ENCODE measurements around the gene DNAJB5. TPM values are rescaled to one million over a fixed set of nuclear protein-coding genes. Genes with fewer than 3 reads are reported as not detected.
A peak's percentile ranks its signal among the peaks of the same experiment; 100 is the strongest.
"Not testable (repeated sequence)": the region's sequence is repeated elsewhere in the genome, so short reads cannot be mapped to it uniquely, and the experiment has no call there.

The DNAJB5 gene
- polyA plus RNA-seq (ENCODE audit: insufficient read length) = 9.3 TPM
- long read RNA-seq, donor 1, full-length matches to known transcripts = 10 of 10 reads
- long read RNA-seq, donor 1, partial matches to known transcripts = 0 of 10 reads
- long read RNA-seq, donor 1, other reads (novel, unspliced or antisense) = 0 of 10 reads
- long read RNA-seq, donor 2, partial matches to known transcripts = 6 of 9 reads
- long read RNA-seq, donor 2, other reads (novel, unspliced or antisense) = 0 of 9 reads
- long read RNA-seq, donor 3, full-length matches to known transcripts = 4 of 4 reads
- long read RNA-seq, donor 3, partial matches to known transcripts = 0 of 4 reads
- long read RNA-seq, donor 3, other reads (novel, unspliced or antisense) = 0 of 4 reads
- long read RNA-seq, donor 4 = 0 reads
- long read RNA-seq, donor 5, transcript DNAJB5-201 (4 exons, 2,391 nt) = major isoform, 8 of 8 reads
- long read RNA-seq, donor 5, partial matches to known transcripts = 0 of 8 reads
- long read RNA-seq, donor 5, other reads (novel, unspliced or antisense) = 0 of 8 reads
- long read RNA-seq, donor 6, transcript DNAJB5-201 (4 exons, 2,391 nt) = major isoform, 5 of 5 reads
- long read RNA-seq, donor 6, partial matches to known transcripts = 0 of 5 reads
- long read RNA-seq, donor 6, other reads (novel, unspliced or antisense) = 0 of 5 reads
- long read RNA-seq, donor 7, transcript DNAJB5-201 (4 exons, 2,391 nt) = major isoform, 9 of 14 reads
- long read RNA-seq, donor 7, partial matches to known transcripts = 5 of 14 reads
- long read RNA-seq, donor 7, other reads (novel, unspliced or antisense) = 0 of 14 reads
- long read RNA-seq, donor 8, partial matches to known transcripts = 0 of 1 reads
- long read RNA-seq, donor 8, other reads (novel, unspliced or antisense) = 0 of 1 reads

DNA sequence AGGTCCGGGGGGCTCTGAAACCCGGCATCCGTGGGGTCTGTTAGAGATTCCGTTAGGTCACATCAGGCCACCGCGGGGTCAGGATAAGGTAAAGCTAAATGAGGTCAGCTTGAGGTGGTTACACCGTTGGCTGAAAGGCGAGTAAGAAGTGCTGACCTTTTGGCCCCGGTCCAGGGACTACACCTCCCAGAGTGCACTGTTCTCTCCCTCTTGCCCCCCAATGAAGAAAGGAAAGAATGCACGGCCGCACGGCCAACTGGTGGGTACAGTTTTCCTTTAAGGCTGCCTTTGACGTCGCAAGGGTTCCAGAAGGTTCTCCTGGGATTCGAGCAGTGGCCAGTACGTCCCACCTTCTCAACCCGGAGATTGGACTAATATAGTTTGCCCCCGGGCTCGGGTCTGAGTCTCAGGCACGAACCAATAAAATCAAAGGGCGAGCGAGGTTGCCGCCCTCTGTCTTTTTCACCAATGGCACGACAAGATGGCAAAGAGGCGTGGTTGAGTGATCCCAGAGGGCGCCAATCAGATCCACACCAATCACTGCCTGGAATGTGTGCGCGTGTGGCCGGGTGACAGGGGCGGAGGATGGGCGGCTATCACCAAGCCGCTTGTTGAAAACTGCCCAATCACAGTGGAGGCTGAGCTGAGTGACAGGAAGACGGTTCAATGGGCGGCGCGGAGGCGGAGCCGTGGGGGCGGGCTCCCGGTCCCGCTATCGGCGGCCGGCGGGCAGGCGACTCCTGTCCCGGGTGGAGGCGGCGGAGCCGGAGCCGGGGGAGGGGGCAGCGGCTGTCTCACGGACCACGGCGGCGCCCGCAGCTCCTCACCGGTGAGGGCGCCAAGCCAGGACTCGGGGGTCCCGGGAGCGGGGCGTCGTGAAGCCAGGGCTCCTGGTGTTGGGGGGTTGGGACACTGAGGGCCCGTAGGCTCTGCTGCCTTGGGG is at the start of gene DNAJB5:
TSS of gene DNAJB5 (plus strand) at position 743 of the 943 bp plus-strand sequence. CDS start 886 bp downstream, outside the sequence.
- DNase-seq = peak; percentile 99

DNA sequence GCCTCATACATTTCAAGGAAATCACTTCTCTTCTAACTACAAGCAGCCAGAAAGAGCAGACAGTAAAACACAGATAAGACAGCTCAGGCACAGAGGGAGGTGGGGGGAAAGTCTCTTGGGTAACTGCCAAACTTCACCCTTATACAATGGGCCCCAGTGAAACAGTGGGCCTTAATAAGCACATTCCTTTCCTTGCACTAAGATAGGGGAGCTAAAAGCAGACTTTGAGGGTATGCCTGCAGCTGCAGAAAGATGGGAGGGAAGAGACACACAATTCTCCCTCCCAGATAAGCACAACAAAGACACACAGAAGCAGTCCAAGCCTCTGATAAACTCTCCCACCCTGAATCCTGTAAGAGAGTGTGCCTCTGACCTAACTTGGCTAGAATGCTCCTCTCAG is 49.6 kb upstream of the DNAJB5 start:
- DNase-seq = not testable (repeated sequence)

DNA sequence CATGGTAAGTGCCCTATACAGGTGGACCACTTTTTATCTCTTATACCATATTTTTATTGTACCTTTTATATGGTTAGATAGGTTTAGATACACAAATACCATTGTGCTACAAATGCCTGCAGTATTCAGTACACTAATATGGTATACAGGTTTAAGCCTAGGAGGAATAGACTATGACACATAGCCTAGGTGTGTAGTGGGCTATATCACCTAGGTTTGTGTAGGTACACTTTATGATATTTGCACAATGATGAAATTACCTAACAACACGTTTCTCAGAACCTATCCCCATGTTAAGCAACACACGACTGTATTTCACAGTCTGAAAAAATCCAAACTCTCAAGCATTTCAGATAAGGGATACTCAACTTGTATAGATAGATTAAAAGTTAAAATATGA is 41.1 kb upstream of the DNAJB5 start:
- no peak for DNase-seq

DNA sequence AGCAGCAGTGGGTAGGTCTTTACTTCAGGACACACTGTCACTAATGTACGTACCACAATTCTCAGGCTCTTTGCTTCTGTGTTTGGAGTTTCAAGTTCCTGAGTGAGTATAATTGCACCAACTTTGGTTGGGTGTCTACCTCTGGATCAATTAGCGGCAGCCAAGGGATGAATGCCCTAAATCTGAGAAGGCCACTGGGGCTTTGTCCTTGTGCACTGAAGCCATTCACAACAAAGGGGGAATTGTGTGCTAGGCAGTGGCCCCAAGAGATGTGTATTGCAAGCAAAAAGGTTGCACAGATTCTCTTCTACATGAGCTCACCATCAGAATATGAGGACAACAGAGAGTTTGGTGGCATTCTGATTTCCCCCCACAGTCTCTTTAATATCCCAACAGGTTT is 35.3 kb upstream of the DNAJB5 start:
- no peak for DNase-seq

DNA sequence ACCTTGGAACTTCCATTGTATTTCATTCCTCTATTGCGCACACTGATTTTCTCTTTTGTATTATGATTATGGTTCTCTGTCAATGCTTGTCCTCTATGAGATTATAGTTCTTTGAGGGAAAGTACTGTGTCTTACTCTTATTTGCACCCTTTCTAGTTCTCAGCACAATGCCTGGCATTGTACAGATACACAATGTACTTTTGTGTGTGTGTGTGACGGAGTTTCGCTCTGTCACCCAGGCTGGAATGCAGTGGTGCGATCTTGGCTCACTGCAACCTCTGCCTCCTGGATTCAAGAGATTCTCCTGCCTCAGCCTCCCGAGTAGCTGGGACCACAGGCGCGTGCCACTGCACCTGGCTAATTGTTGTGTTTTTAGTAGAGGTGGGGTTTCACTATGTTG is 33.5 kb upstream of the DNAJB5 start:
- DNase-seq = not testable (repeated sequence)

DNA sequence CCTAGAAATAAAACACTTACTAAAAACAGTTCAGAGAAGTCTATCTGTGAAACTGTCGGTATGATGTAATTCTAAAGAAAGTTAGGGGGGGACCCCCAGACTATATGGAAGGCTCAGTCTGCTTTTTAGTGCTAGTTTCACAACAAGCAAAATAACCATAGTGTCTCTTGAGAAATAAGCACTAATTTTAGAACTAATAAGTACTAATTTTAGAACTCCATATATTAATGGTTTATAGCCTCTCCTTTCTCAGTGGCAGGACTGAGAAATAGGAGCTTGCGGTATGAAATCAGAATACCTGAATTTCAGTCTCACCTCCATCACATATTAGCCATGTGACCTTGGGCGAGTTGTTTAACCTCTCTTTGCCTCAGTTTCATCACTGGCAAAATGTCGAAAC is 32.9 kb upstream of the DNAJB5 start:
- no peak for DNase-seq

DNA sequence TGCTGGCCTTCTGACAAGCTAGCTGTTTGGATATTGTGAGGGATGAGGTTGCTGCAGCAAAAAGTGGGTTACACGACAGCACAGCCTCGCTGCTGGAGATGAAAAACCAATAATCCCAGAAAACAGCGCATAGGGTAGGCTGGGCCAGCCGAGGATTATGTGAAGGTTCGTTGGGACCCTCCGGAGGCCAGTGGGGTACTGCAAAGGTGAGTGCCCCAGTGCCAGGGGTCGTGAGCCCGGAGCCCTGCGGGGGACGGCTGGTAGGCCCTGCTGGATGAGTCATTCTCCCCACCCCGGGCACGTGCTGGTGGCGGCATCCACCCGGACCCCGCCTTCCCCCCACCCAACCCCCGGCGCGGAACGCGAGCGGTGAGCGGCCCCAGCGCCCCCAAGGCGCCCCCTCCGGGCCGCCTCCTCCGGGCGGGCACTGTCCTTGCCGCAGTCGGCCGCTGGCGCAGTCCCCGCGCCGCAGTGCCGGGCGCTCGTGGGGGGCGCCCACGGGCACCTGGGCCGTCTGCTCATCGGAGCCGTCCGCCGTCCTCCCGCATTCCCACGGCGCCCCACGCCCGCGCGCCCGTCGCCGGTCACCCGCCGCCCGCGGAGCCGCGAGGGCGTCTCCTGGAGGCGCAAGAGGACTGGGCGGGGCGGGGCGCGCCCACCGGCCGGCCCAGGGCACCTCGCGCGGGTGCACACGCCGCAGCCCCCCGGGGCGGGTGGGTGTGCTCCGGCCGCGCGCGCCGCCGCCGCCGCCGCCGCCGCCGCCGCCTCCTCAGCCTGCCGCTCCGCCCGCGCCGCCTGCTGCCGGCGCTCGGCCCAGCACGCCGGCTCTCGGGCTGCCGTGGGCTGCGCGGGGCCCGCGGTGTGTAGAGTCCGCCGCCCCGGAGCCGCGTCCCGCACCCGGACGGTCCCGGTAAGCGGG is 31.8 kb upstream of the DNAJB5 start, which contains the start of gene PHF24:
TSS of gene PHF24 (plus strand) at position 794 of the 919 bp plus-strand sequence. CDS start 13,014 bp downstream, outside the sequence.
- peak; percentile 6 for DNase-seq

DNA sequence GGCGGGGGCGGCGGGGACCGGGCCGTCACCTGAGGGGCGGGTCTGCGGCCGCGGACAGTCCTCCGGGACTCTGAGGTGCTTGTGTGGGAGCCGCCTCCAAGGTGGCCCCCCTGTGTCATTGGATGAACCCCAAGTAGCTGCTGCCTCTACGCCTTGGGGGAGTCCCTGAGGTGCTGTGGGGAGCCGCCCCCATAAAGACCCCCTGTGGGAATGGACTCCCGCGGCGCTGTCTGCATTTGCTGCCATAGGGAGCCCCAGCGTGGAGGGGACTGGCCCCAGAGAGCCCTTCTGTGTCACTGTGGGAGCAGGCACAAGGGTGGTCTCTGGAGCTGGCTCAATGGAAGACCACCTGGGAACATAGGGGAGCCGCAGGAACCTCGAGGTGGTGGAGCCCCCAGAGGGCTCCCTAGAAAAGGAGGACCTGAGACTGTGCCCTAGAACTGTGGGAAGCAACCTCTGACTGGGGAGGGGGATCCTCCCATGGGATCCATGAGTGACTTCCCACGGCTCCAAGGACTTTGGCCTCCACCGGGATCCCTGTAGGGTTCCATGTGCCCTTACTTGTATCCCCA is 31.0 kb upstream of the DNAJB5 start:
- no peak for DNase-seq

DNA sequence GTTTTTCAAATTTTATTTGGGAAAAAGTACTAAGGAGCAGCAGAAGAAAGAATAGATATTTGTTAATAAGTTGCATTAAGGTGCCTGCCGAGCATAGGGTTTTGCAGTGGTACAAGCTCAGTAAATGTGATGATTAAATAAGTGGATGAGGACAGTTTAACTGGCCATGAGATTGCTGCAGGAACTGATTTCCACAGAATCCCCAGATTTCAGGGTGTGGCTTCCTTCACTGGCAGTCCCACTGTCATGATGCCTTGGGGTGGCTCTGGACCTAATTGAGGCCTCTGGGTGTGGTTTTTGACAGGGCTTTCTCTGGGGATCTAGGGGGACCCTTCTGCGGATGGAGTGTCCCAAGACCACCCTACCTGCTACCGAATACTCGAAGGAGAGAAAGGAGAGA is 30.1 kb upstream of the DNAJB5 start:
- no peak for DNase-seq

DNA sequence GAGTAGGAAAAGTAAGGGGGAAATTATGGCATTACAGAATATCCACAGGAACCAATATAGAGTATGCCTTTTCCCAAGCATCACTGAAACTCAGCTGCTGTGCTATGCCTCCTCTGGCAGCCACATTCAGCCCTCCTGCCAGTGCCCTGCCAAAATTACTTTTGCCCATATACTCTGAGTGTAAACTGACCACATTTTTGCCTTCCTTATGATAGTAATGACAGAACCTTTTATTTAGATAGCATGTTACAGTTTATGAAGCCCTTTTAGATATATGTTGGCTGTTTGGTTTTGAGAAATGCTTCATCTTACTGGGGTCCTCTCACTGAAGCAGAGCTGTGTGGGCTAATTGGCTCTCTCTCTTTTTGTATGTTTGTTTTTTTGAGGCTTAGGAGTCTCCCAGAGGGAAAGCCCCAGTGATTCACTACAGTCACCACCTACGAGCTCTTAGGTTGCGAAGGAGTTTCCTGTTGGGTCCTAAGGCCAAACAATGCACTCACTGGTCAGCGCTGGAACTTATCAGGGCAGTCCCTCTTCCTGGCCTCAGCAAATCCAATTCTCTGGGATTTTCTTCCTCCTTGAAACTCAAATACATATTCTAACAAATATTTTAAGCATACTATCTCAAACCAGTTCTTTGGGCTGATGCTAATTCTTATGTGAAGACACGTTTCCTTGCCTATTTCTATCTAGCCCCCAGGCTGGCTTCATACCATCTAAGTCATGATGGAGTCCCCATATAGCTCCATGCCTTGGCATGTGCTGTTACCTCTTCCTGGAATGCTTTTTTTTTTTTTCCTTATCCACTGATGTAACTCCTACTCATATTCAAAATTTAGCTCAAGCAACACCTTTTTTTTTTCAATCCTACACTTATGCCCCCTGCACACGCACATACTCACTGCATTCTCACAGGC is 27.7 kb upstream of the DNAJB5 start:
- no peak for DNase-seq

DNA sequence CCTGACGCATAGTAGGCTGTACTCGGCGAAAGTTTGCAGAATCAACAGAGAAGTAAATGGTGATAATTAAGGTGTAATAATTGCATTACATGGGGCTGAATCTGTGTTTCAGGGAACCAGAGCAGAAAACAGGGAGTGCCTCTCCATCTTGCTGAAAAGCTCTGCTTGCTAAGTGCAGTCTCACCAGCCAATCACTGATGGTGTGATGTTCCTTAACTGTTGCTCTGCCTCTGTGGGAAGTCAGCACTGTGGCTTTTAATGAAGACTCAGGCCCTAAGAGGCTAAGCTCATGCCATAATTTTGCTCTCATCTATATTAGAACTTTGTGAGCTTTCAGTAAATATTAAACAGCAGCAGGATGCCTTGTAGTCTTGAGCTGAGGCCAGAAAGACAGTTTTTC is 27.0 kb upstream of the DNAJB5 start:
- DNase-seq = no peak

DNA sequence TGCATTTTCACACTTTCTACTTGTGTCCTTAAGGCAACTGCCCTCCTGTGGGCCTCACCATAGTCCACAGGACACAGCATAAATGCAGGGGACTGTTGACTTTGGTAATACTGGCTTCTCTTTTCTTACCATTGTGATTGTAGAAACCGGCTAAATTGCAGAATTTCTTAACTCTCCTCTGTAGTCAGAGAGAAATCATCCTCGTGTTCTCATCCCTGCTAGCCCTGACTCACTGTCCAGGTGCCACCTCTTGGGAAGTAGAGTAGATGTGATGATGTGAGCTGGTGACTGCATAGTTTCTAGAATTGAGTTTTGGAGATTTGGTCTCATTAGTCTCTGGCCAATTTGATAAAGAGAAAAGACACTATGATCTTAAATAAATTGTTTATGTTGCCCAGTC is 26.0 kb upstream of the DNAJB5 start:
- DNase-seq = no peak

DNA sequence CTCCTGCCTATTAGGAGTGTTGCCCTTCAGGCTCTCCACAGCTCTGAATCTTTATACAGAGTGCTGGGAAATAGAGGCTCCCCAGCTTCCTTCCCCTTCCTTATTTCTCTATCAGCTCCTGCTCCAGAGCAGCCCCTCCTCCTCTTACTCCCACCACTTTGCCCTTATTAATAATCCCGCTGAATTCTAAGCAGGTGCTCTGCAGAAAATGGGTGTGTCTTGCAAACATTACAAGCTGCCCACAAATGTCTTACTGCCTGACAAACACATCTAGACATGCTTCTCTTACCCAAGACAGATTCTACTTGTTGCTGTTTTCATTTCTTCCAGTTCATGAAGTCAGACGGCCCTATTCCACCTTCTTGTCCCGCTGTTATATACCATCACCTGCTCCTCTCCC is 25.1 kb upstream of the DNAJB5 start:
- no peak for DNase-seq

DNA sequence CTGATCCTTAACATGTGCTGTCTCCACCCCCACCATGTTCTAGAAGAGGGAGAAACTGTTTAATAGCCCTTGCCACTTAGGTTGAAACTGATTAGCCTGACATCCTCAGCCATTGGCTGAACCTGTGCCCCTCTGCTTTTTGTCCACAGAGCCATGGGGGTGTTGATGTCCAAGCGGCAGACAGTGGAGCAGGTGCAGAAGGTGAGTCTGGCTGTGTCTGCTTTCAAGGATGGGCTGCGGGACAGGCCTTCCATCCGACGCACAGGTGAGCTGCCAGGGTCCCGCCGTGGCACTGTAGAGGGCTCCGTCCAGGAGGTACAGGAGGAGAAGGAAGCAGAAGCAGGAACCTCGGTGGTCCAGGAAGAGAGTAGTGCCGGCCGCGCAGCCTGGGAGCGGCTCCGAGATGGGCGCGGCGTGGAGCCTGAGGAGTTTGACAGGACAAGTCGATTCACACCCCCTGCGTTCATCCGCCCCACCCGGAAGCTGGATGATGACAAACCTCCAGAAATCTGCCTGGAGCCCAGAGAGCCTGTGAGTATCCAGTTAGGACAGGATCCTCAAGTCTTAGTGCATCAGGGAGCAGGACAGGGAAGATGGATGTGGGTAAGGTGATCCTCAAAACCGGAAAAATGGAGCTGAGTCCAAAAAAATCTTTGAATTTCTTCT is 18.3 kb upstream of the DNAJB5 start:
- DNase-seq = no peak

DNA sequence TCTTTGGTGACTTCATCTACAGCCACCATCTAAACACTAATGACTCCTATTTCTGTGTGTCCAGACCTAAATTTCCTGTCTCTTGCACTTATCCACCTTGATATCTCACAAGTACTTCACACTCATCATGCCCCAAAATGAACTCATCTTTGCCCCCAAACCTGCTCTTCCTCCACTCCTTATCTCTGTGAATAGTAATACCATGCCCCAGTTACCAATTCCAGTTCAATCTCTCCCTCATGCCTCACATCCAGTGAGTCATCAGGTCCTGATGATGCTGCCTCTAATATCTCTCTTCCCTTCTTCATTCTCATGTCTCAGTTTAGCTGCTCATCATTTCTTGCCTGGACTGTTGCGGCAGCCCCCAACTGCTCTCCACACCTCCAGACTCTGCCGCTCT is 14.9 kb upstream of the DNAJB5 start:
- no peak for DNase-seq

DNA sequence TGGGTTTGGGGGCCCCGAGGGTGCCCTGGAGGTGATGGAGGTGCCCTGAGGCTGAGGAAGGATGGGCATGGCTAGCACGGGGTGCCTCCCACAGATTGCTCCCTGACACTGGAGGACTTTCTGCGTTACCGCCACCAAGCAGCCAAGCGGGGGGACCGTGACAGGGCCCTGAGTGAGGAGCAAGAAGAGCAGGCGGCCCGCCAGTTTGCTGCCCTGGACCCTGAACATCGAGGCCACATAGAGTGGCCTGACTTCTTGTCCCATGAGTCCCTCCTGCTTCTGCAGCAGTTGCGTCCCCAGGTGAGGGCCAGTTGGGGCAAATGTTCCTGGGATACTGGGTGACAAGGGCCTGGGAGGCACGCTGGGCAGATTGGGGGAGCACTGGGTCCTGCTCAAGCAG is 13.1 kb upstream of the DNAJB5 start:
- no peak for DNase-seq

DNA sequence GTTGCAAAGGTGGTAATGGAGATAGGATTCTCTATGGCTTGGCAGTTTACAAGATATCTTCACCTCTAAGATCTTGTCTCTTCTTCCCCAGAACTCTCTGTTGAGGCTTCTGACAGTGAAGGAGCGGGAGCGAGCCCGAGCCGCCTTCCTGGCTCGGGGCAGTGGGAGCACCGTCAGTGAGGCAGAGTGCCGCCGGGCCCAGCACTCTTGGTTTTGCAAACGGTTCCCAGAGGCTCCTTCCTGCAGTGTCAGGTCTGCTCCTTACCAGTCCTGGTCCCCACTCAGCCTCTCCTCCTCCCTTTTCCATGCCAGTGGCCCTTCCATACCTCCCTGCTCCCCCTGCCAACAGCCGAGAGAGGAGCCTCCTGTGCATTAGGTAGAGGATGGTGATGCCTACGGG is 12.6 kb upstream of the DNAJB5 start:
- no peak for DNase-seq

DNA sequence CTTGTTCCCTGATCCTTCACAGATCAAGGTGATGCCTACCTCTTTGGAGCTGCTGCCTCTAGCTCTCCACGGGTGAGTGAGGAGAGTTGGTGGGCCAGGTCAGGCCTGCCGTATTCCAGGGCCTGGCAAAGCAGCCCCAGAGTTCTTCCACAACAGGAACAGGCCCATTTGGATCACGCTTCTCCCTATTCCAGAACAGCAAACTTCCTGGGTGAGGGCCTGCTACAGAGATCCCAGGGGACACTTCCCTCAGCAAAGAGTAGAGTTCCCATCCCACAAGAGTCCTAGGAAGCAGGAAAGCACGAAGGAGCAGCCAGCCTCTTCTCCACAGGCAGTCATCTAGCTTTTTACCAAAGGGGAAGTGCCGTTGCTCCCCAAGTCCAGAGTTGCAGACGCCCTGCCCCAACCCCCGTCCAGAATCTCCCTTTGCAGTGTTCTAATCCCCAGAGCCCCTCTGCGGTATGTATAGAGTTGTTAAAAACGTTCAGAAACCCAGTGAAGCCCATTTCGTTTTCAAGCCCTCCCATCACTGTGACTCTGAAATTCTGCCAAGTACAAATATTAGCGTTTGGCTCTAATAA is 9.3 kb upstream of the DNAJB5 start:
- DNase-seq = no peak

Measured in left kidney (tissue), 8 donors.